Type B pancreatic cell (in vitro differentiated cells): ENCODE measurements around the gene RUSC1. TPM values are rescaled to one million over a fixed set of nuclear protein-coding genes. Genes with fewer than 3 reads are reported as not detected.

Experiments
- DNase-seq: peaks from one replicate; pipeline ENCODE4 v3.0.0; 2021; ENCODE audit warnings: mixed read lengths; ENCODE audit not compliant: unreplicated experiment; ENCODE audit errors: extremely low spot score
- H3K27ac Mint-ChIP-seq: 2 replicates; pipeline ENCODE4 v1.8.0; 2021; ENCODE audit warnings: mild to moderate bottlenecking, mixed read lengths
- H3K27me3 Mint-ChIP-seq: 2 replicates; pipeline ENCODE4 v1.8.0; 2021; ENCODE audit warnings: mixed read lengths
- H3K36me3 Mint-ChIP-seq: 2 replicates; pipeline ENCODE4 v1.8.0; 2021; ENCODE audit warnings: mixed read lengths
- H3K4me1 Mint-ChIP-seq: one replicate; pipeline ENCODE4 v1.8.0; 2021; ENCODE audit warnings: mixed read lengths; ENCODE audit not compliant: unreplicated experiment
- H3K4me3 Mint-ChIP-seq: 2 replicates; pipeline ENCODE4 v1.8.0; 2021; ENCODE audit warnings: mild to moderate bottlenecking, mixed read lengths
- H3K9me3 Mint-ChIP-seq: 2 replicates; pipeline ENCODE4 v1.8.0; 2021; ENCODE audit warnings: mixed read lengths
- CTCF ChIP-seq: fragments of 200-600 bp; sonication (generic); conservative IDR thresholded peaks from 2 replicates; pipeline ENCODE4 v1.5.0; 2021; ENCODE audit warnings: antibody characterized with exemption, mild to moderate bottlenecking
- total RNA-seq: library from RNA; stranded (reverse); gene quantifications from 2 replicates; pipeline ENCODE4 v1.2.1, GENCODE V29; 2021; ENCODE audit warnings: low replicate concordance

RUSC1 gene
- total RNA-seq, 1 donor from 2014 or later: 39.1 TPM

DNA sequence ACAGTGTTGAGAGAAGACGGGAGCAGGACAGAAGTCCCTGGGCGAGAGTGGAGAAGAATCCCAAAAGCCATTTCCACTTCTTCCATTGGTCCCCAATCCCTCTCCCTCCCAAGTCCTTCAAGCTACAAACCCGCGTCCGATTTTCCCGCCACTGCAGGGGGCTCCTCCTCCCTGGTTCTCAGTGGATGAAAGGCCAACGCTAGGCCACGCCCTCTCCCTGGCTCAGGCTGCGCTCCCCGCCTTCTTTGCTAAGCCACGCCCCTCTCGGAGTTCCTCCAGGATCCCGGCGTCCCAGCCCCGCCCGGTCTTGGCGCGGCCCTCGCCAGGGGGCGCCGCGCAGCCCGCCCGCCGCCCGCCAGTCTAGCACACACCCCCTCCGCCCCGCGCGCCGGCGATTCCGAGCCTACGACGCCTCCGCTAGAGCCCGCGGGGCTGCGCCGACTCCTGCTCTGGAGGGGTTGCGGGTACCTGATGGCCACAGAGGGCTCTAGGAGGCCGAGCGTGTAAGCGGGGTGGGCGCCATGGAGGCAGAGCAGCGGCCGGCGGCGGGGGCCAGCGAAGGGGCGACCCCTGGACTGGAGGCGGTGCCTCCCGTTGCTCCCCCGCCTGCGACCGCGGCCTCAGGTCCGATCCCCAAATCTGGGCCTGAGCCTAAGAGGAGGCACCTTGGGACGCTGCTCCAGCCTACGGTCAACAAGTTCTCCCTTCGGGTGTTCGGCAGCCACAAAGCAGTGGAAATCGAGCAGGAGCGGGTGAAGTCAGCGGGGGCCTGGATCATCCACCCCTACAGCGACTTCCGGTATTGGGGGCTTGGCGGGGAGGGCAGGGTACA, 43.4 kb upstream of the RUSC1 start, which contains the start of gene HCN3:
Gene HCN3 (plus strand): TSS at position 394 of the 832 bp plus-strand sequence. CDS start 128 bp downstream, at position 522.
- H3K27ac Mint-ChIP-seq: no peak within 1 kb of the TSS
- peak; percentile 74 for TF ChIP-seq CTCF
- no peaks in the 10 kb centered on the region for H3K27me3 Mint-ChIP-seq
- H3K4me3 Mint-ChIP-seq: peak within 1 kb of the TSS; percentile 80
- H3K36me3 Mint-ChIP-seq: peaks cover 12% of the 10 kb centered on the region
- peak; percentile 99 for DNase-seq
- peaks cover 37% of the 10 kb centered on the region for H3K4me1 Mint-ChIP-seq
- no peaks in the 10 kb centered on the region for H3K9me3 Mint-ChIP-seq

- Mint-ChIP-seq H3K27ac (no peak overlapping the region), H3K4me1 (peaks cover 30% of the 10 kb centered on the region), H3K4me3 (peak overlapping the region; percentile 80), H3K36me3 (peaks cover 10% of the 10 kb centered on the region), H3K9me3 (no peaks in the 10 kb centered on the region), H3K27me3 (no peaks in the 10 kb centered on the region)
- peak; percentile 62 for TF ChIP-seq CTCF
- DNase-seq: no peak
Measured at GRCh38 chr1:155277902-155278688, 42.6 kb upstream of the RUSC1 start.

GRCh38 chr1:155278689-155279160, 42.0 kb upstream of the RUSC1 start:
- Mint-ChIP-seq H3K27me3 (no peaks in the 10 kb centered on the region), H3K27ac (no peak overlapping the region)
- no peak for DNase-seq

GRCh38 chr1:155279268-155279667, 41.4 kb upstream of the RUSC1 start:
- TF ChIP-seq CTCF: no peak
- Mint-ChIP-seq H3K4me1 (peaks cover 24% of the 10 kb centered on the region), H3K27ac (no peak overlapping the region), H3K9me3 (no peaks in the 10 kb centered on the region), H3K27me3 (no peaks in the 10 kb centered on the region), H3K4me3 (peak overlapping the region; percentile 49), H3K36me3 (peaks cover 10% of the 10 kb centered on the region)
- DNase-seq: no peak

More at GRCh38 chr1:155278689-155279160, 42.0 kb upstream of the RUSC1 start:
- Mint-ChIP-seq H3K9me3 (no peaks in the 10 kb centered on the region), H3K4me1 (peaks cover 26% of the 10 kb centered on the region), H3K4me3 (peak overlapping the region; percentile 80), H3K36me3 (peaks cover 10% of the 10 kb centered on the region)
- TF ChIP-seq CTCF: no peak

DNA sequence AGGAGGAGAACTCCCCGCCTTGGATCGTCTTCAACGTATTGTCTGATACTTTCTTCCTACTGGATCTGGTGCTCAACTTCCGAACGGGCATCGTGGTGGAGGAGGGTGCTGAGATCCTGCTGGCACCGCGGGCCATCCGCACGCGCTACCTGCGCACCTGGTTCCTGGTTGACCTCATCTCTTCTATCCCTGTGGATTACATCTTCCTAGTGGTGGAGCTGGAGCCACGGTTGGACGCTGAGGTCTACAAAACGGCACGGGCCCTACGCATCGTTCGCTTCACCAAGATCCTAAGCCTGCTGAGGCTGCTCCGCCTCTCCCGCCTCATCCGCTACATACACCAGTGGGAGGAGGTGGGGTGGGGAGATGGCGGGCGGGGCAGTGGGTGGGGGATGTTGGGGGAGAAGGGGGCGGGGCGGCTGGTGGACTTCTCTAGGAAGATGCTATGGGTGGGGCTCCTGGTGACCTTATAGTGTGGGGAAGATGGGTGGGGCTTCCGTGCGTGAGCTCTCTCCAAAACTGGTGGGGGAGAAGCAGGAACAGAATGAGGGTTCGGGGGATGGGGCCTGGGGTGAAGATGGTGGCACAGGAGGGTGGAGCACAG, 38.1 kb upstream of the RUSC1 start:
- no peak overlapping the region for H3K27ac Mint-ChIP-seq
- DNase-seq: no peak
- no peaks in the 10 kb centered on the region for H3K9me3 Mint-ChIP-seq
- H3K36me3 Mint-ChIP-seq: peaks cover 10% of the 10 kb centered on the region
- H3K27me3 Mint-ChIP-seq: no peaks in the 10 kb centered on the region
- H3K4me1 Mint-ChIP-seq: peaks cover 13% of the 10 kb centered on the region
- H3K4me3 Mint-ChIP-seq: no peak overlapping the region
- TF ChIP-seq CTCF: no peak
